OCI-LY1 (cell line): Measurements from ENCODE around the gene SLC22A12.

Experiments
- CTCF ChIP-seq: fragments of 200-600 bp; sonication (generic), shearing (Covaris generic); IDR thresholded peaks from 2 replicates; pipeline ENCODE4 v1.5.1; 2017; ENCODE audit warnings: mild to moderate bottlenecking, antibody characterized with exemption, low read length, moderate library complexity, mixed read lengths
- EZH2 ChIP-seq: fragments of 200-600 bp; sonication (generic), shearing (Covaris generic); IDR thresholded peaks from 2 replicates; pipeline ENCODE4 v1.8.0; 2017; ENCODE audit warnings: borderline replicate concordance, mixed run types, mild to moderate bottlenecking, antibody characterized with exemption, low read length, moderate library complexity, mixed read lengths

GRCh38 chr11:64633555-64634159 is 42.6 kb downstream of the SLC22A12 start:
- TF ChIP-seq CTCF (no peak), EZH2 (no peak)
